MM.1S (cell line): ENCODE measurements around the gene PALM3.

Source experiments
- DNase-seq: peaks from one replicate; pipeline ENCODE4 v3.0.0-alpha.2; 2015
- H2AFZ ChIP-seq: fragments of 300-600 bp; sonication (generic); 2 replicates; pipeline ENCODE4 v1.6.0; 2016; ENCODE audit warnings: antibody characterized with exemption, low read length
- H3F3A ChIP-seq: fragments of 300-600 bp; sonication (generic); 2 replicates; pipeline ENCODE4 v1.6.1; 2016; ENCODE audit warnings: mild to moderate bottlenecking, antibody characterized with exemption, low read length, moderate library complexity, mixed read lengths; ENCODE audit not compliant: insufficient read depth
- H3K27ac ChIP-seq: fragments of 300-600 bp; sonication (generic); 2 replicates; pipeline ENCODE4 v1.5.1; 2016; ENCODE audit warnings: mild to moderate bottlenecking, low read length
- H3K27me3 ChIP-seq: fragments of 300-600 bp; sonication (generic); replicated peaks from 2 replicates; pipeline ENCODE4 v1.6.0; 2016; ENCODE audit warnings: low read length; ENCODE audit not compliant: insufficient read depth
- H3K36me3 ChIP-seq: fragments of 300-600 bp; sonication (generic); replicated peaks from 2 replicates; pipeline ENCODE4 v1.6.1; 2016; ENCODE audit warnings: mild to moderate bottlenecking, low read length, mixed read lengths; ENCODE audit not compliant: insufficient read depth
- H3K4me1 ChIP-seq: fragments of 300-600 bp; sonication (generic); 2 replicates; pipeline ENCODE4 v1.6.1; 2016; ENCODE audit warnings: low read length, mixed read lengths
- H3K4me2 ChIP-seq: fragments of 300-600 bp; sonication (generic); 2 replicates; pipeline ENCODE4 v1.6.0; 2016; ENCODE audit warnings: low read depth, low read length
- H3K4me3 ChIP-seq: fragments of 300-600 bp; sonication (generic); 2 replicates; pipeline ENCODE4 v1.5.1; 2016; ENCODE audit warnings: low read length, mixed read lengths
- H3K79me2 ChIP-seq: fragments of 300-600 bp; sonication (generic); 2 replicates; pipeline ENCODE4 v1.6.1; 2016; ENCODE audit warnings: mixed run types, low read length, mixed read lengths
- H3K9ac ChIP-seq: fragments of 300-600 bp; sonication (generic); 2 replicates; pipeline ENCODE4 v1.6.1; 2016; ENCODE audit warnings: low read length, mixed read lengths
- H3K9me2 ChIP-seq: fragments of 300-600 bp; sonication (generic); replicated peaks from 2 replicates; pipeline ENCODE4 v1.6.1; 2016; ENCODE audit warnings: mild to moderate bottlenecking, low read length, mixed read lengths; ENCODE audit not compliant: insufficient read depth
- H3K9me3 ChIP-seq: fragments of 300-600 bp; sonication (generic); replicated peaks from 2 replicates; pipeline ENCODE4 v1.6.1; 2016; ENCODE audit warnings: mild to moderate bottlenecking, low read length, mixed read lengths; ENCODE audit not compliant: insufficient read depth
- H4K20me1 ChIP-seq: fragments of 300-600 bp; sonication (generic); 2 replicates; pipeline ENCODE4 v1.6.1; 2016; ENCODE audit warnings: mild to moderate bottlenecking, low read length, moderate library complexity, mixed read lengths; ENCODE audit not compliant: insufficient read depth
- EZH2 ChIP-seq: fragments of 300-600 bp; sonication (generic); optimal IDR thresholded peaks from 2 replicates; pipeline ENCODE3; 2017; ENCODE audit warnings: low read depth, mild to moderate bottlenecking, antibody characterized with exemption, low read length, mixed read lengths
- EZH2phosphoT487 ChIP-seq: fragments of 300-600 bp; sonication (generic); IDR thresholded peaks from 2 replicates; pipeline ENCODE4 v1.6.1; 2018; ENCODE audit warnings: antibody characterized with exemption, low read length
- TF ChIP-seq, protein P1 (sequence below): fragments of 300-600 bp; sonication (generic); IDR thresholded peaks from 2 replicates; pipeline ENCODE4 v1.5.1; 2016; ENCODE audit warnings: antibody characterized with exemption, low read length, mixed read lengths

PALM3 gene

DNA sequence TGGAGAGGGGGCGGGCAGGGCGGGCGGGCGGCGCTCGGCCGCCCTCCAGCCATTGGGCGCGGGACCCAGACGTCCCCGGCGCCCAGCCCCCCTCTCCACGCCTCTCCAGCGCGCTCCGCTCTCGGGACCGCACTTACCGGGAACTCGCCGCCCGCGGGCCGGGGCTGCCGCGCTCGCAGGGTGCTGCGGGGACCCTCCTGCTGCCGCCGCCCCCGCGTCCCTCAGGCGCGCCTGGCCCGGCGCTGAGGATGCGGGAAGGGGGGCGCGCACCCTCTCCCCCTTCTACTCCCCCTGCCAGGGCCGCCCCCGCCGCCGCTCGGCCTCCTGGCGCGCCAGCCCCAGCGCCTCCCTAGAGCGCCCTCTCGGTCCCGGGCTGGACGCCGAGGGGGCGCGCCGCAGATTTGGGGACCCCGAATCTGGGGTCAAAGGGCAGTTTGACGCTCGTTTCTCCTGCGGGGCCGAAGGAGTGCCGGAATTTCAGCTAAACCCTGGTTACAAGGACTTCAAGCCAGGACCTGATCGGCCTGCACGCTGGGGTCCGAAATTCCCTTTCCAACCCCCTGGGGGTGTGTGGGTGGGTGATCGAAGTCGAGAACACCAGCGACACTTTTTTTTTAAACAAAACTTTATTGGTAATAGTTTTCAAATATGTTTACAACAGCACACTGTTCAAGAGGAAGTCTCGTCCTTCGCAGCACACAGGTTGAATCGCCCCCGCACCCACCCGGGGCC, 29.4 kb upstream of the PALM3 start:
- Histone ChIP-seq H3K36me3 (no peaks in the 10 kb centered on the region), H3K4me1 (peaks cover 3% of the 10 kb centered on the region; the same call in 1 of the 2 replicates), H3F3A (no peaks in the 10 kb centered on the region; the same call in 1 of the 2 replicates), H3K4me3 (peak overlapping the region; percentile 95), H3K79me2 (no peaks in the 10 kb centered on the region), H3K9ac (peak overlapping the region; percentile 78), H3K4me2 (peak overlapping the region; percentile 100), H3K27me3 (no peaks in the 10 kb centered on the region), H4K20me1 (no peaks in the 10 kb centered on the region), H3K9me3 (no peaks in the 10 kb centered on the region), H3K27ac (peak overlapping the region; percentile 46; the same call in 1 of the 2 replicates), H3K9me2 (no peaks in the 10 kb centered on the region), H2AFZ (peak overlapping the region; percentile 80)
- DNase-seq = peak; percentile 49
- TF ChIP-seq, protein P1, sequence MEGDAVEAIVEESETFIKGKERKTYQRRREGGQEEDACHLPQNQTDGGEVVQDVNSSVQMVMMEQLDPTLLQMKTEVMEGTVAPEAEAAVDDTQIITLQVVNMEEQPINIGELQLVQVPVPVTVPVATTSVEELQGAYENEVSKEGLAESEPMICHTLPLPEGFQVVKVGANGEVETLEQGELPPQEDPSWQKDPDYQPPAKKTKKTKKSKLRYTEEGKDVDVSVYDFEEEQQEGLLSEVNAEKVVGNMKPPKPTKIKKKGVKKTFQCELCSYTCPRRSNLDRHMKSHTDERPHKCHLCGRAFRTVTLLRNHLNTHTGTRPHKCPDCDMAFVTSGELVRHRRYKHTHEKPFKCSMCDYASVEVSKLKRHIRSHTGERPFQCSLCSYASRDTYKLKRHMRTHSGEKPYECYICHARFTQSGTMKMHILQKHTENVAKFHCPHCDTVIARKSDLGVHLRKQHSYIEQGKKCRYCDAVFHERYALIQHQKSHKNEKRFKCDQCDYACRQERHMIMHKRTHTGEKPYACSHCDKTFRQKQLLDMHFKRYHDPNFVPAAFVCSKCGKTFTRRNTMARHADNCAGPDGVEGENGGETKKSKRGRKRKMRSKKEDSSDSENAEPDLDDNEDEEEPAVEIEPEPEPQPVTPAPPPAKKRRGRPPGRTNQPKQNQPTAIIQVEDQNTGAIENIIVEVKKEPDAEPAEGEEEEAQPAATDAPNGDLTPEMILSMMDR = peak; percentile 38
- TF ChIP-seq EZH2phosphoT487 (no peak), EZH2 (no peak)

DNA sequence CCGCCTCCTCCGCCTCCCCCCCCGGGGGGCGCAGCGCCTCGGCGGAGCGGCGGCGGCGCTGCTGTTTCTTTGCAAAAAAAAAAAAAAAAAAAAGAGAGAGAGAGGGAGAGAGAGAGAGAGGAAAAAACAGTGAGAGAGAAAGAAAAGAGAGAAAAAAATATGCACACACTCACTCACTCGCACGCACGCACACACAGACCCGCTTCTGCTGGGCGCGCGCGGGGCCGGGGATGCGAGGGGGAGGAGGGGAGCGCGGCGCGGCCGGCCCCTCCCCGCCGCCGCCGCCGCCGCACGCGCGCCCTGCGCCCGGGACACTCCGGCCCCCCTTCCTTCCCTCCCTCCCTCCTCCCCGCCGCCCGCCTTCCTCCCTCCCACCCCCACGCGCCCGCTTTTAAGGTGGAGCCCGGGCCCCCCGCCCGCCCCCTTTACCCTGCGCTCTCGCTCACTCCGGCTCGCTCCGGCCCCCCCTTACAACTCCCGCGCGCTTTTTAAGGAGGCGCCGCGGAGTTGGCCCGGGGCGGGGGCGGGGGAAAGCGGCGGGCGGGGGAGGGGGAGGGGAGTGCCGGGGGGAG, 28.7 kb upstream of the PALM3 start, which contains the start of gene SAMD1:
TSS of gene SAMD1 (minus strand) at position 243 of the 572 bp plus-strand sequence.
- Histone ChIP-seq H3K4me3 (peak within 1 kb of the TSS; percentile 95), H3K79me2 (no peaks in the 10 kb centered on the region), H3K9ac (peak within 1 kb of the TSS; percentile 78), H3K9me3 (no peaks in the 10 kb centered on the region), H2AFZ (peak within 1 kb of the TSS; percentile 80), H3K4me2 (peak within 1 kb of the TSS; percentile 100), H3K36me3 (no peaks in the 10 kb centered on the region), H3F3A (no peaks in the 10 kb centered on the region; the same call in 1 of the 2 replicates), H3K27ac (peak within 1 kb of the TSS; percentile 46; the same call in 1 of the 2 replicates), H3K4me1 (peaks cover 3% of the 10 kb centered on the region; the same call in 1 of the 2 replicates), H3K27me3 (no peaks in the 10 kb centered on the region), H4K20me1 (no peaks in the 10 kb centered on the region), H3K9me2 (no peaks in the 10 kb centered on the region)
- peak; percentile 82 for DNase-seq
- TF ChIP-seq EZH2 (no peak), EZH2phosphoT487 (no peak)
- TF ChIP-seq, protein P1 = no peak

DNA sequence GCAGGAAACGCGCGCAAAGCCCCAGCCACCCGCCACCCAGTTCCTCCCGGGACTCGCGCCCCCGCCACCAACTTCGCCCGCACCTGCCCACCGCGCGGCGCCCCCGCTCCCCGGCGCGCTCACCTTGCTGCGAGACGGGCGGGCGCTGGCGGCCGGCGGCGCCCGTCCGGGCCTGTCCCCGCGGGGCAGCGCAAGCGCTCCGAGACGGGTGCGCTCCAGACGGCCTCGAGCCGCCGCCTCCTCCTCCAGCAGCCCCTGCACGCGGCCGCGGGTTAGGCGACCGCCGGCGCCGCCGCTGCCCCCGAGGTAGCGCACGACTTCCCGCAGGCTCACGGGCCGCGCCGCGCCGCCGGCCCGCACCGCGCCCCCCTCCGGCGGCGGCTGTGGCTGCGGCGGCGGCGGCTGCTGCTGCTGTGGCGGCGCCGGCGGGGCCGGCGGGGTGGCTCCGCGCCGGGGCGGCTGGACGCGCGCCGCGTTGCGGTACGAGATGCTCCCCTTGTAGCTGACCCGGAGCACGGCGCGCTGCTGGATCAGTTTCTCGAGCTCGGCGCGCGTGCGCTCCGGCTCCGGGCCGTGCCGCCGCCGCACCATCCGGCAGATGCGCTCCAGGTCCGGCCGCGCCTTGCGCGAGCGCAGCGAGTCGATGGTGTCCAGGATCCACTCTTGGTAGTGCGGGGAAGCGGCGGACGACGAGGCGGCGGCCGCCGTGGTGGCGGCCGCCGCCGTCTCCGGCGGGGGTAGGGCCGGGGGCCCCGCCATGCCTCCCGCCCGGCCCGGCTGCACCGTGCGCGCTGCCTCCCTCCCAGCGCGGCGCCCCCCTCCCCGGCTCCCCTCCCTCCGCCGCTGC, 28.0 kb upstream of the PALM3 start:
- DNase-seq = peak; percentile 64
- Histone ChIP-seq H3K27ac (no peak overlapping the region), H3K27me3 (no peaks in the 10 kb centered on the region), H3K4me2 (peak overlapping the region; percentile 57; the same call in 1 of the 2 replicates), H3K4me1 (peaks cover 3% of the 10 kb centered on the region; the same call in 1 of the 2 replicates), H4K20me1 (no peaks in the 10 kb centered on the region), H3K36me3 (no peaks in the 10 kb centered on the region), H3F3A (no peaks in the 10 kb centered on the region; the same call in 1 of the 2 replicates), H3K9ac (no peak overlapping the region), H3K9me3 (no peaks in the 10 kb centered on the region), H3K9me2 (no peaks in the 10 kb centered on the region), H2AFZ (no peak overlapping the region), H3K79me2 (no peaks in the 10 kb centered on the region), H3K4me3 (peak overlapping the region; percentile 55; the same call in 1 of the 2 replicates)
- TF ChIP-seq EZH2 (no peak), EZH2phosphoT487 (no peak)
- TF ChIP-seq, protein P1 = no peak
